AG04450 (cell line): ENCODE results near the gene NOB1. TPM values are rescaled to one million over a fixed set of nuclear protein-coding genes. Genes with fewer than 3 reads are reported as not detected.
"Not testable (repeated sequence)": the region's sequence is repeated elsewhere in the genome, so short reads cannot be mapped to it uniquely, and the experiment has no call there.

Experiments
- CTCF ChIA-PET: fragments of 300-600, 350-600 bp; formaldehyde crosslinking; extraction: SDS; loops from one replicate; lab custom pipeline; 2022; ENCODE audit warnings: antibody characterized with exemption, inconsistent platforms; lab: Charles Lee
- POLR2A ChIA-PET: fragments of 350-600 bp; formaldehyde crosslinking; extraction: SDS; loops from one replicate; lab custom pipeline; 2021; ENCODE audit warnings: antibody characterized with exemption, inconsistent platforms; lab: Yijun Ruan, JAX
- DNase-seq: peaks from one replicate; pipeline ENCODE4 v3.0.0-alpha.2; 2011; ENCODE audit warnings: low read depth, low spot score
- H3K27ac ChIP-seq: one replicate; pipeline ENCODE4 v1.5.1; 2012; ENCODE audit warnings: low read depth, low read length, control low read depth
- H3K27me3 ChIP-seq: one replicate; pipeline ENCODE4 v1.6.0; 2012; ENCODE audit warnings: low read length; ENCODE audit not compliant: control insufficient read depth, insufficient read depth
- H3K4me3 ChIP-seq: 2 replicates; pipeline ENCODE4 v1.5.1; 2011; ENCODE audit warnings: mild to moderate bottlenecking, low read depth, low read length, control low read depth
- H3K9me3 ChIP-seq: 2 replicates; pipeline ENCODE4 v1.5.1; 2012; ENCODE audit warnings: low read length; ENCODE audit not compliant: control insufficient read depth, insufficient read depth
- CTCF ChIP-seq: IDR thresholded peaks from 2 replicates; pipeline ENCODE4 v1.5.1; 2011; ENCODE audit warnings: low read depth, low read length, control low read depth, inconsistent platforms
- polyA plus RNA-seq: library from polyadenylated mRNA; depleted of rRNA; stranded (reverse); fragments of >200 nt; gene quantifications from 2 replicates; pipeline ENCODE4 v1.2.3, GENCODE V29; 2011

NOB1 gene
- polyA plus RNA-seq, 1 experiment, result 58.7 TPM

GRCh38 chr16:69762814-69763598 is 8.3 kb upstream of the NOB1 start:
- POLR2A ChIA-PET, result interaction anchor here (1.0 kb wide), 1 partner anchor 37 kb away, joined by 6 read pairs; the partner anchor contains the start of gene NQO1
- CTCF ChIA-PET, result interaction anchor here (0.6 to 3.6 kb wide), 4 partner anchors 9 to 167 kb away, joined by 3 to 12 read pairs (median 8); partner anchors contain the start of gene NOB1
- H3K27me3 ChIP-seq, result no peaks in the 10 kb centered on the region

GRCh38 chr16:69761983-69762813 is 7.5 kb upstream of the NOB1 start, which contains the start of gene WWP2:
TSS of gene WWP2 (plus strand) at chr16:69762332. CDS start at chr16:69787011, 24,679 bp downstream.
- CTCF ChIA-PET, result interaction anchor here (0.6 to 3.6 kb wide), 4 partner anchors 8 to 168 kb away, joined by 3 to 12 read pairs (median 8); partner anchors contain the start of gene NOB1
- Histone ChIP-seq H3K4me3 (peak within 1 kb of the TSS; percentile 98), H3K27ac (peak within 1 kb of the TSS; percentile 80), H3K9me3 (no peaks in the 10 kb centered on the region), H3K27me3 (peaks cover under 1% of the 10 kb centered on the region)
- POLR2A ChIA-PET, result interaction anchor here (0.6 to 1.0 kb wide), 2 partner anchors 36 to 526 kb away, joined by 4 to 6 read pairs; partner anchors contain the start of gene NQO1
- no peak for TF ChIP-seq CTCF
- peak; percentile 16 for DNase-seq

More at GRCh38 chr16:69762814-69763598, 8.3 kb upstream of the NOB1 start:
- DNase-seq, result no peak
- no peaks in the 10 kb centered on the region for H3K9me3 ChIP-seq
- peak overlapping the region; percentile 98 for H3K4me3 ChIP-seq
- H3K27ac ChIP-seq, result peak overlapping the region; percentile 80
- TF ChIP-seq CTCF, result no peak

- H3K4me3 ChIP-seq, H3K27me3 ChIP-seq, H3K9me3 ChIP-seq, DNase-seq, POLR2A ChIA-PET, H3K27ac ChIP-seq: not testable (repeated sequence)
- CTCF ChIA-PET, result interaction anchor here (5.4 kb wide), 1 partner anchor 360 kb away, joined by 61 read pairs; no protein-coding TSS in a partner anchor
Observed at GRCh38 chr16:69757375-69757774, 2.6 kb upstream of the NOB1 start.

GRCh38 chr16:69756705-69757104 is 2.0 kb upstream of the NOB1 start:
- Histone ChIP-seq H3K9me3 (peaks cover 5% of the 10 kb centered on the region; the same call in 1 of the 2 replicates), H3K4me3 (no peak overlapping the region), H3K27ac (no peak overlapping the region), H3K27me3 (peaks cover 4% of the 10 kb centered on the region)
- DNase-seq, result no peak
- CTCF ChIA-PET, result interaction anchor here (5.4 kb wide), 1 partner anchor 359 kb away, joined by 61 read pairs; no protein-coding TSS in a partner anchor
- no peak for TF ChIP-seq CTCF
- POLR2A ChIA-PET, result interaction anchor here (0.6 kb wide), 1 partner anchor 45 kb away, joined by 3 read pairs; no protein-coding TSS in a partner anchor

- TF ChIP-seq CTCF, result no peak
- DNase-seq, result no peak
- Histone ChIP-seq H3K4me3 (peak overlapping the region; percentile 100), H3K27ac (no peak overlapping the region), H3K27me3 (peaks cover 4% of the 10 kb centered on the region), H3K9me3 (peaks cover 5% of the 10 kb centered on the region; the same call in 1 of the 2 replicates)
- POLR2A ChIA-PET, result interaction anchor here (1.0 to 2.3 kb wide), 6 partner anchors 13 to 357 kb away, joined by 3 to 18 read pairs (median 6); partner anchors contain the start of gene NQO1
- CTCF ChIA-PET, result interaction anchor here (0.5 to 5.4 kb wide), 56 partner anchors 8 to 410 kb away, joined by 3 to 61 read pairs (median 4); partner anchors contain the start of genes NQO1, TERF2 and WWP2
Observed at GRCh38 chr16:69754143-69754468, 620 bp downstream of the NOB1 start.
